Superior temporal gyrus (tissue), 1 donor: ENCODE results near the gene COL5A1.
"Not testable (repeated sequence)": the region's sequence is repeated elsewhere in the genome, so short reads cannot be mapped to it uniquely, and the experiment has no call there.

Experiments used
- DNase-seq: peaks from one replicate; pipeline ENCODE4 v3.0.0-alpha.2; 2016; ENCODE audit errors: extremely low spot score

The COL5A1 gene

DNA sequence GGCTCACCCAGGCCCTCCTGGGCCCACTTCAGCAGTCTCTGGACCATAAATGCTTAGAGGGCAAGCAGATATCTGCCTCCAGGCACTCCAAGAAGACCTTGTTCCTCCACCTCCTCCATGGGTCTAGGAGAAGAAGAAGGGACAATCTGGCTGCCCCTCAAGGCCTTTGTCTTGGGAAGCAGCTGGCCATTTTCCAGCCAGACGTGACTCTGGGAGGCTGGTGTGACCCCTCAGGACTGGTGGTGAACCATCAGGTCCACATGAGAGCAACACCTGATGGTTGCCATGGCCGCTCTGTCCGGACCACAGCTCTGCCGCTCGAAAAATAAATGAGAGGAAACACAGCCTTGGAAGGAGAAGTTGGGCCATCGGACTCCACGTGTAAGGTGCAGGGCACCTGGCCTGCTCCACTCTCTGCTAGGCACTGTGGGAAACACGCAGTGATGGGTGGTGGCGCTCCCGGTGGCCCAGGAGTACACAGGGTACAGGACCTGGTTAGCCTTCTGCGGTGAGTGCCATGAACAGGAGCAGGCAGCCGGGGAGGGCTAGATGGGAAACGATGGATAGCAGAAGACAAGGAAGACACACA lies 3.0 kb upstream of the COL5A1 start:
- no peak for DNase-seq

DNA sequence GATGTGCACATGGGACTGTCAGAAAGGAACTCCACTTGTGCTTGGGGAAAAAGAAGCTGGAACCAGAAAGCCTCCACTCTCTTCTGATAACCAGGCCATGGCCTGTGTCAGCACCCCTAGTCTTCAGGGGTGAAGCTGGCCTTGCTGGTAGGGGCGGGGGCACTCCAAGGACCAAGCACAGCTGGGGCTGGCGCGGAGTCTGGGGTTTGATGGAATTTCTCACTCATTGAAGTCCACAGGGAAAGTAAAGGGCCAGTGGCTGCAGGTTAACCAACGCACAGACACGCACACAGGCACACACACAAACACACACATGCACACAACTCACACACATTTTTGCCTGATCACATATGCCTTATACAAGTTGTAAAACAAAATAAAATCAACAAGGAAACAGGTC lies 1.6 kb upstream of the COL5A1 start:
- no peak for DNase-seq

DNA sequence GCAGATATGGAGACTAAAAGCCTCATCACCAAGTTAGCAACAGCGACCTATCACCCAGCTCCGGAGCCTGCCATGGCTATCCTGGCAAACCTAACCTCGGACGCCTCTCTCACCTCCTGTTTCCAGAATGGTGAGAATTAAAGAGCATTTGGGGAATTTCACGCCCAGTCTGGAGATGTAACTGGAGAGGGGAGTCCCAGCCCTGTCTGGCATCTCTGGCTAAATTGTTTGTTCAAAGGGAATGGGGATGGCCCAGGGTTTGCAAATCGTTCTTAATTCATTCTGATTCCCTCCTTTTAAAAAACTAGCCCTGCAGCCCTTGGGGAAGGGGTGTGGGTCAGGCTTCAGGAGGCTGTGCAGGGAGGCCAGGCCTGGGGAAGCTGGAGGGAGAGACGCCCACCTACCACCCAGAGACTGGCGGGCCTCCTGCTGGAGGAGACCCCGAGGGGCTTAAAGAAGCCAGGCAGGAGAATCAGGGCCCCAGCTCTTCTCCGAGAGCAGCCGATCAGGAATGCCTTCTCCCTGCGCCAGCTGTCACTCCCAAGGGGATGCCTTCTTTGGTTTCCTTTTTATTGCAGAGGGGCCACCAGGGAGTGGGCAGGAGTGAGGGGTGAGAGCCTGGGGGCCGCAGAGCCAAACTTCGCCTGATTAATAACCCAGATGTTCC lies 964 bp upstream of the COL5A1 start:
- no peak for DNase-seq

DNA sequence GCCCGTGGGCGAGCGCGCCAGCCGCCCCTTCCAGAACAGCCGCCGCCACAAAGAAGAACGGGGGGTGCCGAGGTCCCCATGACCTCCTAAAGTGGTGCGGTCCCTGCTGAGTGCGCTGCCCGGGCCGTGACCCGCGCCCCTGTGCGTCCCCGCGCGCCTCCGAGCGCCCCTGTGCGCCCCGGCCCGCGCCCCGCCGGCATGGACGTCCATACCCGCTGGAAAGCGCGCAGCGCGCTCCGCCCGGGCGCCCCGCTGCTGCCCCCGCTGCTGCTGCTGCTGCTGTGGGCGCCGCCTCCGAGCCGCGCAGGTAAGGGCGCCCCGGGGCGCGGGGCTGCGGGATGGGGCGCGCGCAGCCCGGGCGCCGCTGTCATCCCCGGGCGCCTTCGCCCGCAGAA lies 384 bp downstream of the COL5A1 start:
- no peak for DNase-seq

GRCh38 chr9:134642385-134643181 lies 980 bp downstream of the COL5A1 start:
- no peak for DNase-seq

DNA sequence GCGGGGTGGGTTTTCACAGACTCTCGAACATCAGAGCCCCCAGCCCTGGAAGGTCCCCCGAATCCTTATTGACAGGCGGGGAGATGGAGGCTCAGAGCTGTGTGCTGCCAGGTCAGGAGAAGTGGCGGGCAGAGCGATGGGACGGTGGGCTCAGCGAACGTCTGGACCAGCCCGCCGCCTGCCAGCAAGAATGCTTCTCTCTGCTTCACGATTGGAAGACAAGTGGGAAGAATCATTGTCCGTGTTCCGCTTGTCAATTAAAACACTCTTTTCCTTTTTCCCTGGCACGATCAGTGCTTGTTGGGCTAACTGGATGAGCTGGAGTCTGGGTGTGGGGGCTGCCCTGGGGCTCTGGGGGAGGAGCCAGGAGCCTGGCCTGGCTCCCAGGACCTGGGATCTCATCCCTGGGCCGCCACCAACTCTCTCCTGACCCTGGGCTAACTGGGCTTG lies 1.6 kb downstream of the COL5A1 start:
- no peak for DNase-seq

DNA sequence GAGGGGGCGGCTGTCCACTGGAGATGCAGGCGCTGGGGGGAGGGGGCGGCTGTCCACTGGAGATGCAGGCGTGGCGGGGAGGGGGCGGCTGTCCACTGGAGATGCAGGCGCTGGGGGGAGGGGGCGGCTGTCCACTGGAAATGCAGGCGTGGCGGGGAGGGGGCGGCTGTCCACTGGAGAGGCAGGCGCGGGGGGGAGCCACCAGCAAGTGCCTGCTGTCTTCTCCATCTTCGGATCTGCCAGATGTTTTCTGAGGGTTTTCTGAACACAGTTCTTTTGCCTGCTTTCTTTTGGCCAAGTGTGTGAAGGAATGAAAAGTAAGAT lies 2.8 kb downstream of the COL5A1 start:
- DNase-seq: not testable (repeated sequence)

DNA sequence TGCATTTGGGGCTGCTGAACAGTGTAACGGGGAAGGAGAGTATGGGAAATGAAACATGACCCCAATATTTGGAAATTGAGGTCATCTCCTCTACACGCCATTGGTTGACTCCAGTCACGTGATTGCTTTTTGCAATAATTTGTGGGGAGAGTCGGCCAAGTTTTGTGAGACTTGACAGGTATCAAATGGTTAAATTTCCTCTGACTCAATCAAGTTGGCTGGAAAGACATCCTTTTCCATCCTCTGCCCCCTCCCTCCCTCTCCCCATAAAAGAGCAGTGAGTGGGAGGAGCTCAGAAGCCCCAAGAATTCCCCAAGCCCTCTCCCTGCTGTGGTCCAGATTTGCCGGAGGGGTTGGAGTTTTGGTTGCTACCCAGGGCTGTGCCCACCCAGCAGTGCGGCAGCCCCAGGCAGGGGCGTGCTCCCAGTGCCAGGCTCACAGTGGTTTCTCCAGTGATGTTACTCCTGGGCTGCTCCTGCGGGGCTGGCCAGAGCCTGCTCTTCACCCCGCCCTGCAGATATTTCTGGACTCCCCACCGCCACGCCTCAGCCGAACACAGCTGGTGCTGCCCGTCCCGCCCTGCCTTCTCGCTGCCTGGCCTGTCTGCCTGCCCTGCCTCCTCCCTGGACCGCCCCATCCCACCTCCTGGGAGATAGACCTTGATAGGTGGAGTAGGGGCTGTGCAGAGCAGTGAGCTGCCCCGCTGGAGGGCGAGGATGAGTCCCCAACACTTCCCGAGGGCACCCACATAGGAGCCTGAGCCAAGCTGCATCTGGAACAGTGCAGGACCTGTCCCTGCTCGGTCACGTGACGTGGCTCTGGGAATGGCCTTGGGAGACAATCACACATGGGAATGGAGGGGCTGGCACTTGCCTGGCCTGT lies 3.4 kb downstream of the COL5A1 start:
- no peak for DNase-seq

- DNase-seq: no peak
Observed at GRCh38 chr9:134645607-134646365, 4.2 kb downstream of the COL5A1 start.

- no peak for DNase-seq
Observed at GRCh38 chr9:134647359-134648080, 5.9 kb downstream of the COL5A1 start.

GRCh38 chr9:134648701-134649530 lies 7.3 kb downstream of the COL5A1 start:
- DNase-seq: no peak

DNA sequence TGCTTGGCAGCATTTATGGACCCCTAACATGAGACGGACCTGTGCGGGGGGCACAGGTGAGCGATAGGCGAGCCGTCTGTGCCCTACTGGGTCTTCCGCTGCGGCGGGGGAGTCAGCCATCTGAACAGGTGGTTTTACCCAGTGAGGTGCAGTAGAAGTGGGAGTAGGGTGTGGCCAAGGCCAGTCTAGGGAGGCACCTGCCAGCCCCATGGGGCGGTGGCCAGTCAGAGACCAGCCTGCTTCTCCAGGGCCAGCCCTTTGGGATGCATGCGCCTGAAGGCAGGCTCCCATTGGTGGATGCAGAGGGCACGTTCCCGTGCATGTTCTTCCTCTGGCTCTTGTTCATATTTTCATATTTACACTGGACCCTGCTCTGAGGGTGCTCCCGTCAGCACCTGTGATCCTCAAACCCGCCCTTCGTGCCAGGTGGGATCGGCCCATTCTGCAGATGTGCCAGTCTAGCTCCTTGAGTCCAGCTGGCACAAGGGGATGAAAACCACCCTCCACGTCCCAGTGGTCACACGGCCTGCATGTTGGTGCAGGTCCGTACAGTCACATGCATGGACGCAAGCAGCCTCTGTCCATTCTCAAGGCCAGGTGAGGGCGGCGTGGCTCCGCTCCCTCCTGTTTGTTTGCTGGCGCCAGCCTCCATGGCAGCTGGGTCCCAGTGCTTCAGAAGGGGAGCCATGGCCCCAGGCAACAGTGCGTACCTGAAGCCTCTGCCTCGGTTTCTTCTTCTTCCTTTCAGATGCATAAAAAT lies 9.0 kb downstream of the COL5A1 start:
- no peak for DNase-seq

GRCh38 chr9:134651226-134651905 lies 9.8 kb downstream of the COL5A1 start:
- no peak for DNase-seq

- DNase-seq: no peak
Observed at GRCh38 chr9:134652291-134653225, 11.0 kb downstream of the COL5A1 start.

DNA sequence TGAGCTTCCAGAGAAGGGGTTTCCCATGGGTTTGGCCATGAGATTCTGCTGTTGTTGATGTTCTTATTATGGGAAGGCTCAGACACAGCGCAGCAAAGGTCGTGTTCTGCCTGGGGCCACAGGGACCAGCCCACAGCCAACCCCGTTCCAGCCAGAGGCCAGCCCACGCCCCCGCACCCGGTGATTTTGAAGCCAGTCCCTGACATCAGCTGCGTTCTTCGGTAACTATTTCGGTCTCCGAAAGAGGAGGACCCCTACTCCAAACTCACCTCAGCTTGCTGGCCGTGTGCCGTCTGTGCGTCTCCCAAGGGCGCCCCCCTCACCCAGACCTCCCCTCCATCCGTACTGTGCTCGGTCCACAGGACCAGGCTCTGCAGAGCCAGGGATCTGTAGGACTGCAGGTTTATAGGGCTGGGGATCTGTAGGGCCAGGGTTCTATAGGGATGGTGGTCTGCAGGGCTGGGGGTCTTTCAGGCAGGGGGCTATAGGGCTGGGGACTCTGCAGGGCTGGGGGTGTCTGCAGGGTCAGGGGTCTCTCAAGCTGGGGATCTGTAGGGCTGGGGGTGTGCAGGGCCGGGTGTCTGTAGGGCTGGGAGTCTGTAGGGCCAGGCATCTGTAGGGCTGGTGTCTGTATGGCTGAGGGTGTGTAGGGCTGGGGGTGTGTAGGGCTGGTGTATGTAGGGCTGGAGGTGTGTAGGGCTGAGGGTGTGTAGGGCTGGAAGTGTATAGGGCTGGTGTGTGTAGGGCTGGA lies 11.8 kb downstream of the COL5A1 start:
- DNase-seq: no peak

DNA sequence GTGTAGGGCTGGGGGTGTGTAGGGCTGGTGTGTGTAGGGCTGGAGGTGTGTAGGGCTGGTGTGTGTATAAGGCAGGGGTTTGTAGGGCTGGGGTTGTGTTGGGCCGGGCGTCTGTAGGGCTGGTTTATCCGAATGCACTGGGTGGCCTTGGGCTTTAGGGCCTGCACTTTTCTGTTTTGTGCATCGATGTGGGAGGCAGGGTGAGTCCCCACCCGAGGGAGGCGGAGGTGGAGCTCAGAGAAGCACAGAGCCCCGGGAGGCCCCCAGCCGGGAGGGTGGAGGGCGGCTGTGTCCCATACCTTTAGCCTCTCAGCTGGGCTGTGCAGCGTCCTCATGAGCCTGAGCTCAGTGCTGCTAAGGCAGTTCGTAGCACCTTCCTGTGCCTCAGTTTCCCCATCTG lies 13.5 kb downstream of the COL5A1 start:
- DNase-seq: no peak
